HUES48 (cell line): ENCODE data around the gene LAMA5.

Experiments used
- H3K27ac ChIP-seq: one replicate; pipeline ENCODE4 v1.7.0; 2013; ENCODE audit warnings: low read depth, low read length, inconsistent platforms
- H3K27me3 ChIP-seq: 2 replicates; pipeline ENCODE4 v1.6.1; 2013; ENCODE audit warnings: mild to moderate bottlenecking, low read length; ENCODE audit not compliant: control insufficient read depth, insufficient read depth
- H3K36me3 ChIP-seq: 2 replicates; pipeline ENCODE4 v1.6.1; 2013; ENCODE audit warnings: low read length; ENCODE audit not compliant: control insufficient read depth, insufficient read depth
- H3K4me1 ChIP-seq: 2 replicates; pipeline ENCODE4 v1.6.1; 2013; ENCODE audit warnings: mild to moderate bottlenecking, low read length; ENCODE audit not compliant: control insufficient read depth, insufficient read depth
- H3K4me3 ChIP-seq: 2 replicates; pipeline ENCODE4 v1.5.1; 2013; ENCODE audit warnings: mild to moderate bottlenecking, low read depth, low read length
- H3K9ac ChIP-seq: 2 replicates; pipeline ENCODE4 v1.6.1; 2013; ENCODE audit warnings: mild to moderate bottlenecking, low read depth, low read length, moderate library complexity
- H3K9me3 ChIP-seq: 2 replicates; pipeline ENCODE4 v1.6.1; 2013; ENCODE audit warnings: low read length; ENCODE audit not compliant: control insufficient read depth, insufficient read depth

Gene LAMA5

GRCh38 chr20:62269378-62269777, 97.7 kb downstream of the LAMA5 start:
- Histone ChIP-seq H3K4me1 (no peaks in the 10 kb centered on the region), H3K9me3 (peaks cover 4% of the 10 kb centered on the region; the same call in 1 of the 2 replicates), H3K27ac (no peak overlapping the region), H3K9ac (no peak overlapping the region), H3K27me3 (no peaks in the 10 kb centered on the region), H3K36me3 (peaks cover 53% of the 10 kb centered on the region), H3K4me3 (no peak overlapping the region)

- Histone ChIP-seq H3K9me3 (peaks cover 4% of the 10 kb centered on the region; the same call in 1 of the 2 replicates), H3K36me3 (peaks cover 50% of the 10 kb centered on the region)
Measured at GRCh38 chr20:62268228-62268900, 98.7 kb downstream of the LAMA5 start.

GRCh38 chr20:62267543-62267942, 99.6 kb downstream of the LAMA5 start:
- peaks cover 4% of the 10 kb centered on the region; the same call in 1 of the 2 replicates for H3K9me3 ChIP-seq
- H3K27me3 ChIP-seq = no peaks in the 10 kb centered on the region
- no peak overlapping the region for H3K27ac ChIP-seq
- peaks cover 49% of the 10 kb centered on the region for H3K36me3 ChIP-seq
- H3K4me1 ChIP-seq = no peaks in the 10 kb centered on the region
- H3K4me3 ChIP-seq = no peak overlapping the region
- H3K9ac ChIP-seq = no peak overlapping the region

More at GRCh38 chr20:62268228-62268900, 98.7 kb downstream of the LAMA5 start:
- no peak overlapping the region for H3K4me3 ChIP-seq
- no peak overlapping the region for H3K9ac ChIP-seq
- H3K27ac ChIP-seq = no peak overlapping the region
- no peaks in the 10 kb centered on the region for H3K4me1 ChIP-seq
- H3K27me3 ChIP-seq = no peaks in the 10 kb centered on the region

DNA sequence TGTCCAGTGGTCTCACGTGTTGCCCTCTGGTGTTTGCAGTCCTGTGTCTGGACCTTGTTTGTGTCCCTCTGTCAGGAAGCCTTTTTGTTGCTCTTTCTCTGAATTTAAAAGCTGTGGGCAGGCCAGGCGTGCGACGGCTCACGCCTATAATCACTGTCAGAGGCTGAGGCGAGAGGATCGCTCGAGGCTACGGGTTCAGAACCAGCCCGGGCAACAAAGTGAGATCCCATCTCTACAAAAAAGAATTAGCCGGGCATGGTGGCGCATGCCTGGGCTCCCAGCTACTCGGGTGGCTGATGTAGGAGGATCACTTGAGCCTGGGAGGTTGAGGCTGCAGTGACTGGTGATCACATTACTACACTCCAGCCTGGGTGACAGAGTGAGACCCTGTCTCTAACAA, 100.3 kb downstream of the LAMA5 start:
- H3K4me1 ChIP-seq = no peaks in the 10 kb centered on the region
- peaks cover 48% of the 10 kb centered on the region for H3K36me3 ChIP-seq
- no peak overlapping the region for H3K4me3 ChIP-seq
- H3K27me3 ChIP-seq = no peaks in the 10 kb centered on the region
- no peak overlapping the region for H3K27ac ChIP-seq
- peaks cover 4% of the 10 kb centered on the region; the same call in 1 of the 2 replicates for H3K9me3 ChIP-seq
- no peak overlapping the region for H3K9ac ChIP-seq

- Histone ChIP-seq H3K9ac (no peak overlapping the region), H3K4me1 (no peaks in the 10 kb centered on the region), H3K27ac (no peak overlapping the region), H3K9me3 (peaks cover 4% of the 10 kb centered on the region; the same call in 1 of the 2 replicates), H3K27me3 (no peaks in the 10 kb centered on the region), H3K36me3 (peaks cover 48% of the 10 kb centered on the region), H3K4me3 (no peak overlapping the region)
Measured at GRCh38 chr20:62266340-62266739, 100.8 kb downstream of the LAMA5 start.

- Histone ChIP-seq H3K4me3 (no peak overlapping the region), H3K27ac (no peak overlapping the region), H3K9ac (no peak overlapping the region), H3K9me3 (peaks cover 4% of the 10 kb centered on the region; the same call in 1 of the 2 replicates), H3K4me1 (no peaks in the 10 kb centered on the region), H3K36me3 (peaks cover 55% of the 10 kb centered on the region), H3K27me3 (no peaks in the 10 kb centered on the region)
Measured at GRCh38 chr20:62265365-62265764, 101.7 kb downstream of the LAMA5 start.

DNA sequence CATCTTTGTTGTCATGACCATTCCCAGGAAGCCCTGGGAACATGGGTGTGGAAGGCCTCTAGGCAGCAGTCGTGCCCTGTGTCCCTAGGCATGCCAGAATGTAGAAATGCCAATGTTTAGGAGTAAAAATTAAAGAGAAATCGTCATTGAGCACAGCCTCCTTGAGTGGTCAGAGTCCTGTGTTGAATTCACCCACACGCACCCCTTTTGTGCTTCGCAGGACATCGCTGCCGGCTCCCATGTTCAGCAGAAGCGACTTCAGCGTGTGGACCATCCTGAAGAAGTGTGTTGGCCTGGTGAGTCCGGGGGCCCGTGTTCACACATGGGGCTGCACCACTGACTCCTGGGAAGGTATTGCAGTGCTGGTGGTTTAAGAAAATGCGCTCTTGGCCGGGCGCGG, 103.7 kb downstream of the LAMA5 start:
- Histone ChIP-seq H3K4me1 (no peaks in the 10 kb centered on the region), H3K36me3 (peaks cover 68% of the 10 kb centered on the region), H3K27ac (no peak overlapping the region), H3K27me3 (no peaks in the 10 kb centered on the region), H3K9me3 (peaks cover 4% of the 10 kb centered on the region; the same call in 1 of the 2 replicates), H3K9ac (no peak overlapping the region), H3K4me3 (no peak overlapping the region)

GRCh38 chr20:62262064-62262463, 105.0 kb downstream of the LAMA5 start:
- peaks cover 75% of the 10 kb centered on the region for H3K36me3 ChIP-seq
- H3K4me1 ChIP-seq = no peaks in the 10 kb centered on the region
- H3K9ac ChIP-seq = no peak overlapping the region
- no peak overlapping the region for H3K4me3 ChIP-seq
- H3K27ac ChIP-seq = no peak overlapping the region
- H3K27me3 ChIP-seq = no peaks in the 10 kb centered on the region
- peaks cover 4% of the 10 kb centered on the region; the same call in 1 of the 2 replicates for H3K9me3 ChIP-seq

DNA sequence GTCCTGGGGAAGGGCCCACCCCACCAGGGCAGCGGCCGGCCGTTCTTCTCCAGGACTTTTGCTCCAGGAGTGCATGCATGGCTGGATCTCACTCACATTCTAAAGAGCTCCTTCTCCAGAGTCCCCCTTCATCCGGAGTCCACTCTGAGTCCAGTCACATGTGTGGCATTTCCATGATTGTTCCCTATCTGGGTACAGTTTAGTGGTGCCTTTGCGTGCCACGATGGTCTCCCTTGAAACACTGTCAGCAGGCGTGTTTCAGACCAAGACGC, 107.9 kb downstream of the LAMA5 start:
- no peaks in the 10 kb centered on the region for H3K9me3 ChIP-seq
- no peak overlapping the region for H3K4me3 ChIP-seq
- peaks cover under 1% of the 10 kb centered on the region; the same call in 1 of the 2 replicates for H3K4me1 ChIP-seq
- peaks cover 61% of the 10 kb centered on the region for H3K36me3 ChIP-seq
- H3K27ac ChIP-seq = no peak overlapping the region
- no peak overlapping the region for H3K9ac ChIP-seq
- H3K27me3 ChIP-seq = no peaks in the 10 kb centered on the region
